Amniotic stem cell (primary cell): Measurements from ENCODE around the gene FGGY.

Experiments
- DNase-seq: peaks from one replicate; lab custom pipeline; 2025; lab: John Stamatoyannopoulos, UW

Gene FGGY

GRCh38 chr1:59414406-59415133 lies 117.7 kb downstream of the FGGY start:
- DNase-seq: no peak

GRCh38 chr1:59415286-59415850 lies 118.5 kb downstream of the FGGY start:
- DNase-seq: no peak

- no peak for DNase-seq
Measured at GRCh38 chr1:59415881-59416280, 119.0 kb downstream of the FGGY start.

GRCh38 chr1:59417406-59417805 lies 120.5 kb downstream of the FGGY start:
- DNase-seq: no peak

GRCh38 chr1:59418363-59419144 lies 121.7 kb downstream of the FGGY start:
- no peak for DNase-seq

GRCh38 chr1:59419361-59420140 lies 122.7 kb downstream of the FGGY start:
- DNase-seq: no peak

GRCh38 chr1:59421232-59421920 lies 124.5 kb downstream of the FGGY start:
- no peak for DNase-seq

- DNase-seq: no peak
Measured at GRCh38 chr1:59422921-59423575, 126.2 kb downstream of the FGGY start.

- no peak for DNase-seq
Measured at GRCh38 chr1:59427155-59427554, 130.3 kb downstream of the FGGY start.

- DNase-seq: no peak
Measured at GRCh38 chr1:59427784-59428183, 130.9 kb downstream of the FGGY start.

- DNase-seq: no peak
Measured at GRCh38 chr1:59428828-59429227, 131.9 kb downstream of the FGGY start.

GRCh38 chr1:59429656-59430055 lies 132.8 kb downstream of the FGGY start:
- no peak for DNase-seq

GRCh38 chr1:59431566-59432294 lies 134.8 kb downstream of the FGGY start:
- DNase-seq: no peak

- DNase-seq: no peak
Measured at GRCh38 chr1:59432531-59433439, 135.9 kb downstream of the FGGY start.

- DNase-seq: no peak
Measured at GRCh38 chr1:59433440-59433813, 136.5 kb downstream of the FGGY start.

GRCh38 chr1:59434336-59434735 lies 137.4 kb downstream of the FGGY start:
- DNase-seq: no peak

GRCh38 chr1:59436637-59437036 lies 139.7 kb downstream of the FGGY start:
- DNase-seq: no peak

- DNase-seq: no peak
Measured at GRCh38 chr1:59438058-59438560, 141.2 kb downstream of the FGGY start.

GRCh38 chr1:59442492-59442891 lies 145.6 kb downstream of the FGGY start:
- DNase-seq: no peak
